ENCODE measurements around the gene TIE1.

Gene TIE1

GRCh38 chr1:43273708-43274107 lies 27.1 kb upstream of the TIE1 start:
- no peak for DNase-seq (ENCODE audit: low spot score)
- no peak for FAIRE-seq

- peak; percentile 54 for DNase-seq (ENCODE audit: low spot score)
- FAIRE-seq: no peak
Measured at GRCh38 chr1:43274125-43274803, 26.5 kb upstream of the TIE1 start.

GRCh38 chr1:43274804-43275180 lies 26.0 kb upstream of the TIE1 start:
- no peak for DNase-seq (ENCODE audit: low spot score)
- FAIRE-seq: no peak

- DNase-seq (ENCODE audit: low spot score): no peak
- no peak for FAIRE-seq
Measured at GRCh38 chr1:43275826-43276620, 24.8 kb upstream of the TIE1 start.

- DNase-seq (ENCODE audit: low spot score): no peak
- no peak for FAIRE-seq
Measured at GRCh38 chr1:43276673-43277072, 24.1 kb upstream of the TIE1 start.

- FAIRE-seq: no peak
- no peak for DNase-seq (ENCODE audit: low spot score)
Measured at GRCh38 chr1:43277116-43277876, 23.5 kb upstream of the TIE1 start.

- DNase-seq (ENCODE audit: low spot score): no peak
- FAIRE-seq: no peak
Measured at GRCh38 chr1:43279161-43279560, 21.6 kb upstream of the TIE1 start.

GRCh38 chr1:43279666-43280065 lies 21.1 kb upstream of the TIE1 start:
- DNase-seq (ENCODE audit: low spot score) (no peak), FAIRE-seq (no peak)

GRCh38 chr1:43280692-43281091 lies 20.1 kb upstream of the TIE1 start:
- DNase-seq (ENCODE audit: low spot score) (no peak), FAIRE-seq (no peak)

GRCh38 chr1:43282220-43283195 lies 18.3 kb upstream of the TIE1 start:
- FAIRE-seq: peak; percentile 56
- no peak for DNase-seq (ENCODE audit: low spot score)

- DNase-seq (ENCODE audit: low spot score): no peak
Measured at GRCh38 chr1:43284065-43284464, 16.7 kb upstream of the TIE1 start.

GRCh38 chr1:43284546-43285110 lies 16.2 kb upstream of the TIE1 start:
- no peak for FAIRE-seq
- no peak for DNase-seq (ENCODE audit: low spot score)

More at GRCh38 chr1:43284065-43284464, 16.7 kb upstream of the TIE1 start:
- no peak for FAIRE-seq

- no peak for FAIRE-seq
- DNase-seq (ENCODE audit: low spot score): no peak
Measured at GRCh38 chr1:43285269-43285990, 15.4 kb upstream of the TIE1 start, which contains the start of gene C1orf210. C1orf210 (minus strand) TSS chr1:43285581; CDS start chr1:43283270, 2,311 bp downstream.

GRCh38 chr1:43286115-43286514 lies 14.7 kb upstream of the TIE1 start:
- DNase-seq (ENCODE audit: low spot score) (no peak), FAIRE-seq (no peak)

- DNase-seq (ENCODE audit: low spot score) (no peak), FAIRE-seq (no peak)
Measured at GRCh38 chr1:43286533-43286932, 14.2 kb upstream of the TIE1 start.

GRCh38 chr1:43288058-43288784 lies 12.6 kb upstream of the TIE1 start:
- no peak for FAIRE-seq
- no peak for DNase-seq (ENCODE audit: low spot score)

- DNase-seq (ENCODE audit: low spot score): no peak
- FAIRE-seq: no peak
Measured at GRCh38 chr1:43288785-43289706, 11.7 kb upstream of the TIE1 start.

- DNase-seq (ENCODE audit: low spot score) (no peak), FAIRE-seq (no peak)
Measured at GRCh38 chr1:43292216-43292615, 8.6 kb upstream of the TIE1 start.

Data from urothelium cell line (cell line).